ENCODE measurements around the gene GRIFIN.

DNA sequence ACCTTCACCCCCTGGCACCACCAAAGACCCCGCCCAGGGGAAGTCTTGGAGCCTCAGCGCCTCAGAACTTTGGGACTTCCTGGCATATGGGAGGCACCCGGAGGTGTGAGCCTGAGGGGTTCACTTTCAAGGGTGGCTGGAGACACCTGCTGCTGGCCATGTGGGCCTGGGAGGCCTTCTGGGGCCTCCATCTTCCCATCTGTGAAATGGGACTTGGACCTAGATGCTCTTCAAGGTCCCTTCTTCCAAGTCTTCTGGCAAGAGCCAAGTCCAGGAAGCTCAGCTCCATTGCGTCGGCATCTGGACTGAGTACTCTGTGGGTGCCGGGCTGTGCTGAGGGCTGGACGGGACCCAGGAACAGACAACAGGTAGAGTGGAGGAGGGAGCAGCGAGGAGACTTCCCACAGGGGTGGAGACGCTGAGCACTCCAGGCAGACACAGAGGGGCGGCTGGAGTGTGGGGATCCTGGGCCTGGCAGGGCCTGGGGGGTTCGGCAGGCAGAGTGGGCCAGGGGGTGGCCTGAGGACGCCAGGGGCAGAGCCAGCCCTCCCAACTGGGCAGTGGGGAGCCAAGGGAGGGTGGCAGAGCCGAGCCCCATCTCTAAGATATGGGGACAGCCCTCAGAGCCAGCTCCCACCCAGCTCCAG, 34.1 kb upstream of the GRIFIN start:
- TF ChIP-seq POLR2A (IDR thresholded peaks at IDR 0.05): no peak
- TF ChIP-seq, protein P1, sequence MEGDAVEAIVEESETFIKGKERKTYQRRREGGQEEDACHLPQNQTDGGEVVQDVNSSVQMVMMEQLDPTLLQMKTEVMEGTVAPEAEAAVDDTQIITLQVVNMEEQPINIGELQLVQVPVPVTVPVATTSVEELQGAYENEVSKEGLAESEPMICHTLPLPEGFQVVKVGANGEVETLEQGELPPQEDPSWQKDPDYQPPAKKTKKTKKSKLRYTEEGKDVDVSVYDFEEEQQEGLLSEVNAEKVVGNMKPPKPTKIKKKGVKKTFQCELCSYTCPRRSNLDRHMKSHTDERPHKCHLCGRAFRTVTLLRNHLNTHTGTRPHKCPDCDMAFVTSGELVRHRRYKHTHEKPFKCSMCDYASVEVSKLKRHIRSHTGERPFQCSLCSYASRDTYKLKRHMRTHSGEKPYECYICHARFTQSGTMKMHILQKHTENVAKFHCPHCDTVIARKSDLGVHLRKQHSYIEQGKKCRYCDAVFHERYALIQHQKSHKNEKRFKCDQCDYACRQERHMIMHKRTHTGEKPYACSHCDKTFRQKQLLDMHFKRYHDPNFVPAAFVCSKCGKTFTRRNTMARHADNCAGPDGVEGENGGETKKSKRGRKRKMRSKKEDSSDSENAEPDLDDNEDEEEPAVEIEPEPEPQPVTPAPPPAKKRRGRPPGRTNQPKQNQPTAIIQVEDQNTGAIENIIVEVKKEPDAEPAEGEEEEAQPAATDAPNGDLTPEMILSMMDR (IDR thresholded peaks at IDR 0.05): no peak
- TF ChIP-seq EP300 (IDR thresholded peaks at IDR 0.05): no peak
